GM19468 (cell line): Measurements from ENCODE around the gene CNTNAP2.

ENCODE experiments used
- ATAC-seq: cut with Tn5 transposase; IDR thresholded peaks from one replicate; pipeline ENCODE4 v1.9.1; 2021; ENCODE audit warnings: mild to moderate bottlenecking, moderate library complexity, moderate number of reproducible peaks; ENCODE audit not compliant: unreplicated experiment; ENCODE audit errors: extremely low read depth

Gene CNTNAP2

DNA sequence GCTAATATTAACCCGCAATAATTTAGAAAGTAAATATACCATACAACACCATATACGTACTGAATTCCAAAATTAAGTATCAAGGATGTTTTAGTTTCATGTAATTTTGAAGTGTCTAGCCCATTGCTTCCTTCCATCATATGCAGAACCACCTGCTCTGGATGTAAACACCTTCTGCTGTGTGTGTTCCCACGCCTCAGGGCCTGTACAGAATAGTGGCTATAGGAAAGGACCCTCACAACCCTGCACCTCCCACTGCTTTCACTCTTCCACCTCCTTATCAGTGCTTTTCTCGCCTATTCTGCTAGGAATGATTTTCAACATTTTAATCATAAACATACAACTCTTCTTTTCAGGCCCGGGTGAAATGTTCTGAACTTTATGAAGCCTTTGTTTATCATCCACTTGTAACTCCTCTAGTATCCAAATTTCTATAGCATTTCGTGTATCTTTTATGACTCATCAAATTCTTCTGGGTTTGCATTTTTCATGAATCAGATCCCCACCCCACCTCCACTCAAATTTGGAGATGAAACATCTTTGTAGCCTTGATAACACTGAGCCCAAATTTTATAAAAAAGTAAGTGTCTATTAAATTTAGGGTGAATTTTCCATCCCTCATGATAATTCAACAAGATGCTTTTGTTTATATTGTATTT lies 1367.2 kb downstream of the CNTNAP2 start:
- no peak for ATAC-seq

GRCh38 chr7:147485660-147486210 lies 1369.1 kb downstream of the CNTNAP2 start:
- ATAC-seq = no peak

DNA sequence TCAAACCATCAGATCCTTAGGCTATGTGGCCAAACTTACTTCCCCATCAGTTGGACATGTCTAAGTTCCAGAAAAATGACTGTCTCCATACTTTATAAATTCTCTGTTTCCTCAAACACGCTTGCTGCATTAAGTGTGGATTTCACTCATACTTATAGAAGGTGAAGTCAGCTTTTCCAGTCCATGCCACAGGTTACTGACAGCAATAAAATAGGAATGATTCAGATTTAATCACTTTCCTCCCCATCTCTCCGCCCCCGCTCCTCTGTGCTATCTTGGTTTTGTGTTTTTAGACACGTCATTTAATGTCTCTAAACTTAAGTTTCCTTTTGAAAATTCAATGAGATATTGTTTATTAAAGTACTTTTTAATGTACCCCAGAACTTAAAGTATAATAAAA lies 1376.0 kb downstream of the CNTNAP2 start:
- ATAC-seq = no peak

DNA sequence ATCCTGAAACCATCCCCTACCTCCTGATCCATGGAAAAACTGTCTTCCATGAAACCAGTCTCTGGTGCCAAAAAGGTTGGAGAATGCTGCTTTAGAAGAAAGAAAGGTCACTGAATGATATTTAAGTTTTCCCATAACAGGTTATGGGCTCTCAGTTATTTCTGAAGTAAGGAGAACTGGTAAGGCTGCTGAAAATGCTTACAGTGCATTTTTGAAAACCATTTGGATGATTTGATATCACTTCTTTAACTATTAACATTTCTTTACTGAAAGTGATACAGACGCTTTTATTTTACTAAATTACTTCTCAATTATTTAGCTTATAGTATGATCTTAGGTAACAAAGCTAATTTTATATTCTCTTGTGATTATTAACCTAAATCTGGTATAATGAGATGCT lies 1379.6 kb downstream of the CNTNAP2 start:
- ATAC-seq = no peak

GRCh38 chr7:147497246-147497645 lies 1380.6 kb downstream of the CNTNAP2 start:
- ATAC-seq = no peak

DNA sequence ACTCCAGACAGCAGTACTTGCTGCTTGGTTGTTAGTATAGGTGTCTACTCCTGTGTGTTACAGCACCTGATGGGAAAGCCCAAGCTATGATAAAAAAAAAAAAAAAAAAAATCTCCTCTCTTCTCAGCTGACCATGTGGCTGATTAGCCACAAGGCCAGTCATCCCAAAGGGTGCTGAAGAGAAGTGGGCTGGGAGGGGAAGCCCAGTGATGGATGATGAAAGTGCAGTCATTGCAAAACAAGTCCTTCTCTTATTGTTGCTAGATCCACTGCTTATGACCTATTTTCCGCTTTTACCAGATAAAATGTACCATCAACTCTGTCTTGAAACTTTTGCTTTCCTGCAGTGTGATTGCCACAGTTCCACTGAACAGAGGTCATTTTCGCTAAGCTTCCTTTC lies 1381.5 kb downstream of the CNTNAP2 start:
- no peak for ATAC-seq

- ATAC-seq = no peak
These were observed 1392.5 kb downstream of the CNTNAP2 start for GRCh38 chr7:147509035-147509501.

DNA sequence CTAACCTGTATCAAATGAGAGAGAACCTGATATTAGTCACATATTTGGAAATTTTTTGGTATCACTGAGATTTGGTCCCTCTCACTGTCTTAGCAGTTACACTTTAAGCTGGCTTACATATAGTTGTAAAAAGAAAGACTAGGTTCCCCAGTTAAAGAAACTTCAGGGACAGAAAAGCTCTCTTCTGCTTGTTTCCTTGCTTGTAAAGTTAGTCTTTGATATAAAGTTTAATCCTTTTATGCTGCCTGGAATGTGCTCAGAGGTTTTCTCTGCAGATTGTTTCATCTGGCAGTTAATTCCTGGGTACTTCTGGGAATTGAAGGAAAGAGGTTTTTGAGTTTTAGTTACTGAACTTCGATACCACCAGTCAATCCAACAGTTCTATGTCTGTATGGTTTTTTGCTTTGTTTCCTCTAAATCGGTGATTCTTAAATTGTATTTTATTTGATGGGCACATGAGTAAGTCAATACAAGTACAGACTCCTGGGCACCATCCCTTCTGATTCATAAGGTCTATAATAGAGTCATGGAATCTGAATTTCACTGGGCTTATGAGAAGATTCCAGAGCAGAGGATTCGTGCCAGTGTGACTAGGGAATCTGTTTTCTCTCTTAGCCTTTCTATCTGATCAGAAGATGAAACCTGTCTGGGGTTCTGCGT lies 1393.1 kb downstream of the CNTNAP2 start:
- ATAC-seq = no peak

- no peak for ATAC-seq
These were observed 1393.6 kb downstream of the CNTNAP2 start for GRCh38 chr7:147510201-147510542.

DNA sequence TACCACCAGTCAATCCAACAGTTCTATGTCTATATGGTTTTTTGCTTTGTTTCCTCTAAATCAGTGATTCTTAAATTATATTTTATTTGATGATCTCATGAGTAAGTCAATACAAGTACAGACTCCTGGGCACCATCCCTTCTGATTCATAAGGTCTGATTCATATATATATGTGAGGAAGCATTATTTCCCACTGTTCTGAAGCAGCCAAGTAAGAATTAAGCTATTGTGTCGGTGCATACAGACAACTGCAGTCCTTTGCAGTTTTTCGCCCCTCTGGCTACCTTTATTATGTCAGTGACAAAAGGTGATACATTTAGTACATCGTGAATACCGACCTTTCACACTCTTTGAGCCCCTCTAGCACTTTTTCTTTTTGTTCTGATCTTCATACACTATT lies 1394.3 kb downstream of the CNTNAP2 start:
- ATAC-seq = no peak

- ATAC-seq = no peak
These were observed 1396.8 kb downstream of the CNTNAP2 start for GRCh38 chr7:147513451-147513850.

DNA sequence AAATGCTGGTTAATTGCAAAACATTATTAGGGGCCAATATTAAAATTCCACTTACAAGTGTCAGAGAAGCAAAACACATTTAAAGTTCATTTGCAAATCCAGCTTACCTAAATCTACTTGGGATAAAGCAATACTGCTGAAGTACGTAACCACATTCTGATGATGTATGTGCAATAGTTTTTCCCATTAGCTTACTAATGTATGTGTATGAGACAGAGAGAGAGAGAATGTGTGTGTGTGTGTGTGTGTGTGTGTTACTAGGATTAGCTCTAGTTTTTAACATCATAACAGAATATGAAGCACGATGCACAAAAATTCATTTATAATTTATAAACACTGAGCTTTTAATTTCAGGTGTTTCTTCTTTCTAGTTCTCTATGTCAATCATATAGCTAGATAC lies 1399.8 kb downstream of the CNTNAP2 start:
- no peak for ATAC-seq

GRCh38 chr7:147519062-147519461 lies 1402.5 kb downstream of the CNTNAP2 start:
- no peak for ATAC-seq

DNA sequence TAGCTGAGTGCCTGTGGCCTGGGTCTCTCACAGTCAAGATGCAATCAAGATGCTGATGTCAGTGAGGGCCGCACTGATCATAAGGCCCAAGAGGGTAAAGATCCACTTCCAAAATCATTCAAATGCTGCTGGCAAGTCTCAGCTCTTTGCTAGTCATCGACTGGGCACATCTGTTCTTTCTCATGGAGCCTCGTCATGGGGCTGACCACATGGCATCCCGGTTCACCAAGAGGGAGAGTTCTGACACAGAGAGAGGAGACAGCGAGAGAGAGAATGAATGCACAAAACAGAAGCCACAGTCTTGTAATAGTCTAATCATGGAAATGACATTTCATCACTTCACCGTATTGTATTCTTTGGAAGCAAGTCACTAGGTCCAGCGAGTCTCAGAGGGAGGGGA lies 1406.5 kb downstream of the CNTNAP2 start:
- ATAC-seq = no peak

GRCh38 chr7:147524726-147525250 lies 1408.2 kb downstream of the CNTNAP2 start:
- ATAC-seq = no peak

- no peak for ATAC-seq
These were observed 1408.7 kb downstream of the CNTNAP2 start for GRCh38 chr7:147525325-147525724.

- ATAC-seq = no peak
These were observed 1419.1 kb downstream of the CNTNAP2 start for GRCh38 chr7:147535701-147536111.

- ATAC-seq = no peak
These were observed 1423.1 kb downstream of the CNTNAP2 start for GRCh38 chr7:147539685-147540084.

- ATAC-seq = no peak
These were observed 1424.1 kb downstream of the CNTNAP2 start for GRCh38 chr7:147540743-147541142.

DNA sequence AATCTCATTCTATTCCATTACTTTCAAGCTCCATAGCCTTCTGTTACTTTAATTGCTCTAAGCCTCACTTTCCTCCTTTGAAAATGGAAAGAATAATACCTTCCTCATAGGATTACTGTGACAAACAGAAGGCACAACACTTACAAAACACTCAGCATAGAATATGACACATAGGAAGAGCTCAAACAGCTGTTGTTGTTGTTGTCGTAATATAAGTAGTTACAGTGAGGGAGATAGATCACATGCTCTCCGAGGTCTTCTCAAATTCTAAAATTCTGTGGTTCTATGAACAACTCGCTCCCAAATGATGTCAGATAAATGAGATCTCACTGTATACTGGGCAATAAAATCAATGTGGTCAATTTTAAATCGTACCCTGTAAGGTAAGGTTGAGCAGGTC lies 1424.7 kb downstream of the CNTNAP2 start:
- no peak for ATAC-seq

- ATAC-seq = no peak
These were observed 1430.8 kb downstream of the CNTNAP2 start for GRCh38 chr7:147547252-147547897.
